Neural cell (in vitro differentiated cells): ENCODE measurements around the gene COMT. TPM values are rescaled to one million over a fixed set of nuclear protein-coding genes. Genes with fewer than 3 reads are reported as not detected.

Source experiments
- H2AFZ ChIP-seq: fragments of 200-600, 300-800 bp; sonication (generic), shearing (Covaris generic); 2 replicates; pipeline ENCODE4 v1.6.0; 2014; ENCODE audit warnings: low read depth, mild to moderate bottlenecking, antibody characterized with exemption, low read length, moderate library complexity
- H3F3A ChIP-seq: fragments of 200-600 bp; shearing (Covaris generic); 2 replicates; pipeline ENCODE4 v1.6.1; 2016; ENCODE audit warnings: mild to moderate bottlenecking, moderate library complexity, mixed read lengths, antibody characterized with exemption, low read length; ENCODE audit not compliant: insufficient read depth, poor library complexity, severe bottlenecking
- H3K27ac ChIP-seq: fragments of 200-600, 300-800 bp; sonication (generic), shearing (Covaris generic); 2 replicates; pipeline ENCODE4 v1.5.1; 2014; ENCODE audit warnings: mild to moderate bottlenecking, low read length, moderate library complexity
- H3K27me3 ChIP-seq: fragments of 300-800, 200-600 bp; sonication (generic), shearing (Covaris generic); 2 replicates; pipeline ENCODE4 v1.6.0; 2014; ENCODE audit warnings: mild to moderate bottlenecking, low read depth, low read length, moderate library complexity; ENCODE audit not compliant: insufficient read depth
- H3K36me3 ChIP-seq: fragments of 300-800, 200-600 bp; sonication (generic), shearing (Covaris generic); 2 replicates; pipeline ENCODE4 v1.5.1; 2014; ENCODE audit warnings: mild to moderate bottlenecking, antibody characterized with exemption, low read length, moderate library complexity; ENCODE audit not compliant: insufficient read depth
- H3K4me2 ChIP-seq: fragments of 300-800, 200-600 bp; sonication (generic), shearing (Covaris generic); 2 replicates; pipeline ENCODE4 v1.6.0; 2014; ENCODE audit warnings: mild to moderate bottlenecking, low read length
- H3K4me3 ChIP-seq: fragments of 300-800, 200-600 bp; sonication (generic), shearing (Covaris generic); 2 replicates; pipeline ENCODE4 v1.5.1; 2014; ENCODE audit warnings: mild to moderate bottlenecking, low read length, moderate library complexity
- H3K79me2 ChIP-seq: fragments of 200-600 bp; shearing (Covaris generic); replicated peaks from 2 replicates; pipeline ENCODE4 v1.6.0; 2014; ENCODE audit warnings: mild to moderate bottlenecking, low read length, moderate library complexity; ENCODE audit not compliant: insufficient read depth
- H3K9ac ChIP-seq: fragments of 300-800, 200-600 bp; sonication (generic), shearing (Covaris generic); 2 replicates; pipeline ENCODE4 v1.6.1; 2016; ENCODE audit warnings: mild to moderate bottlenecking, low read length, mixed read lengths
- H3K9me2 ChIP-seq: fragments of 200-600 bp; shearing (Covaris generic); 2 replicates; pipeline ENCODE4 v1.6.1; 2016; ENCODE audit warnings: mild to moderate bottlenecking, low read length, mixed read lengths; ENCODE audit not compliant: insufficient read depth
- H3K9me3 ChIP-seq: fragments of 200-600, 300-800 bp; sonication (generic), shearing (Covaris generic); 2 replicates; pipeline ENCODE4 v1.6.1; 2016; ENCODE audit warnings: mild to moderate bottlenecking, mixed run types, low read length, moderate library complexity, mixed read lengths
- H4K20me1 ChIP-seq: fragments of 200-600 bp; shearing (Covaris generic); 2 replicates; pipeline ENCODE4 v1.6.1; 2016; ENCODE audit warnings: mild to moderate bottlenecking, mixed run types; ENCODE audit not compliant: insufficient read depth
- EP300 ChIP-seq: fragments of 450-650 bp; conservative IDR thresholded peaks from 2 replicates; pipeline ENCODE4 v1.6.1; 2014; ENCODE audit warnings: antibody characterized with exemption, mild to moderate bottlenecking, moderate library complexity; ENCODE audit not compliant: poor library complexity, severe bottlenecking
- EZH2 ChIP-seq: fragments of 200-600, 300-800 bp; shearing (Covaris generic), sonication (generic); IDR thresholded peaks from 2 replicates; pipeline ENCODE4 v1.6.1; 2014; ENCODE audit warnings: antibody characterized with exemption, low read length, borderline replicate concordance, mild to moderate bottlenecking; ENCODE audit not compliant: insufficient read depth, poor library complexity, severe bottlenecking
- MXI1 ChIP-seq: fragments of 450-650 bp; conservative IDR thresholded peaks from 2 replicates; pipeline ENCODE4 v1.6.1; 2014; ENCODE audit warnings: antibody characterized with exemption, mild to moderate bottlenecking; ENCODE audit not compliant: poor library complexity, severe bottlenecking
- POLR2AphosphoS5 ChIP-seq: IDR thresholded peaks from 2 replicates; pipeline ENCODE4 v1.6.1; 2012
- RAD21 ChIP-seq: fragments of 450-650 bp; conservative IDR thresholded peaks from 2 replicates; pipeline ENCODE4 v1.6.1; 2014; ENCODE audit warnings: antibody characterized with exemption, mild to moderate bottlenecking, moderate library complexity
- SMC3 ChIP-seq: fragments of 450-650 bp; conservative IDR thresholded peaks from 2 replicates; pipeline ENCODE4 v1.6.1; 2014; ENCODE audit warnings: antibody characterized with exemption, mild to moderate bottlenecking, moderate library complexity; ENCODE audit not compliant: poor library complexity
- TAF1 ChIP-seq: IDR thresholded peaks from 2 replicates; pipeline ENCODE4 v1.6.1; 2012; ENCODE audit warnings: low read depth
- polyA plus RNA-seq: library from polyadenylated mRNA; depleted of rRNA; stranded (reverse); fragments of >200 nt; gene quantifications from 2 replicates; pipeline ENCODE4 v1.2.3, GENCODE V29; 2014
- TF ChIP-seq, protein P1 (sequence below): IDR thresholded peaks from 2 replicates; pipeline ENCODE4 v1.6.1; 2012; ENCODE audit warnings: borderline replicate concordance
- TF ChIP-seq, protein P2 (sequence below): fragments of 450-650 bp; IDR thresholded peaks from 2 replicates; pipeline ENCODE4 v1.5.1; 2014; ENCODE audit warnings: antibody characterized with exemption, mild to moderate bottlenecking, moderate library complexity; ENCODE audit not compliant: poor library complexity, severe bottlenecking

Gene COMT
- polyA plus RNA-seq, 1 donor from 2014 or later: 14.2 TPM

DNA sequence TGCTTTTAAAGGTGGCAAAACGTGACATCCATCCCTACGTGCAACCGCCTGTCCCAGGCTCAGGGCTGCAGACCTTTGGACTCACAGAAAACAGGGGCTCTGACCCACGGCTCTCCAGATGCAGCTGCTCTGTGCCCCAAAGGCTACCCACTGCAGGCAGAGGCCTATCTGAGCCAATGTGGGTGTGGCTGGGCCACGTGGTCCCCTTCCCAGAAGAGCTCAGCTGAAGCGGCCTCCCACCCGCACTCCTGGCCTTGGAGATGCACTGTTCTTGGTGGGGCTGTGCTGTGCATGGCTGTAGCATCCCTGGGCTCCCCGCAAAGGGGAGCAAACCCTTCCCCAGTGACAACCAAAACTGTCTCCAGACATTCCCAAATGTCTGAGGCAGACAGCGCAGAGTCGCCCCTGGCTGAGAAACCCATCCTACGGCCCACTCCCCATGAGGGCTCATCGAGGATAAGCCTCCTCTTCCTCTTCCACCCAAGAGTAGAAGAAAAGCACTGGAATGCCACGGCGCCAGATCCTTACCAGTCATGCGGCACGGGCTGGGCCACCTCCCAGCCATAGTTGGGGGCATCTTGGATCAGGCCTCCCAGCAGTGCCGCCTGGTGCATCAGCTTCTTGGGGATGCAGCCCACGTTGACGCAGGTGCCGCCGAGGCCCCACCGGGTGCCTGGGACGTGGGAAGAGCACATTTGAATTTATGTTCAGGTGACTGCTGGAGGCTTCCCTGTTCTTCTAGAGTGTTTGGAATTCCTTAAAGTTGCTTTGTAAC, 23.1 kb upstream of the COMT start:
- TF ChIP-seq, protein P1, sequence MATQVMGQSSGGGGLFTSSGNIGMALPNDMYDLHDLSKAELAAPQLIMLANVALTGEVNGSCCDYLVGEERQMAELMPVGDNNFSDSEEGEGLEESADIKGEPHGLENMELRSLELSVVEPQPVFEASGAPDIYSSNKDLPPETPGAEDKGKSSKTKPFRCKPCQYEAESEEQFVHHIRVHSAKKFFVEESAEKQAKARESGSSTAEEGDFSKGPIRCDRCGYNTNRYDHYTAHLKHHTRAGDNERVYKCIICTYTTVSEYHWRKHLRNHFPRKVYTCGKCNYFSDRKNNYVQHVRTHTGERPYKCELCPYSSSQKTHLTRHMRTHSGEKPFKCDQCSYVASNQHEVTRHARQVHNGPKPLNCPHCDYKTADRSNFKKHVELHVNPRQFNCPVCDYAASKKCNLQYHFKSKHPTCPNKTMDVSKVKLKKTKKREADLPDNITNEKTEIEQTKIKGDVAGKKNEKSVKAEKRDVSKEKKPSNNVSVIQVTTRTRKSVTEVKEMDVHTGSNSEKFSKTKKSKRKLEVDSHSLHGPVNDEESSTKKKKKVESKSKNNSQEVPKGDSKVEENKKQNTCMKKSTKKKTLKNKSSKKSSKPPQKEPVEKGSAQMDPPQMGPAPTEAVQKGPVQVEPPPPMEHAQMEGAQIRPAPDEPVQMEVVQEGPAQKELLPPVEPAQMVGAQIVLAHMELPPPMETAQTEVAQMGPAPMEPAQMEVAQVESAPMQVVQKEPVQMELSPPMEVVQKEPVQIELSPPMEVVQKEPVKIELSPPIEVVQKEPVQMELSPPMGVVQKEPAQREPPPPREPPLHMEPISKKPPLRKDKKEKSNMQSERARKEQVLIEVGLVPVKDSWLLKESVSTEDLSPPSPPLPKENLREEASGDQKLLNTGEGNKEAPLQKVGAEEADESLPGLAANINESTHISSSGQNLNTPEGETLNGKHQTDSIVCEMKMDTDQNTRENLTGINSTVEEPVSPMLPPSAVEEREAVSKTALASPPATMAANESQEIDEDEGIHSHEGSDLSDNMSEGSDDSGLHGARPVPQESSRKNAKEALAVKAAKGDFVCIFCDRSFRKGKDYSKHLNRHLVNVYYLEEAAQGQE: no peak
- TF ChIP-seq TAF1: no peak
- TF ChIP-seq, protein P2, sequence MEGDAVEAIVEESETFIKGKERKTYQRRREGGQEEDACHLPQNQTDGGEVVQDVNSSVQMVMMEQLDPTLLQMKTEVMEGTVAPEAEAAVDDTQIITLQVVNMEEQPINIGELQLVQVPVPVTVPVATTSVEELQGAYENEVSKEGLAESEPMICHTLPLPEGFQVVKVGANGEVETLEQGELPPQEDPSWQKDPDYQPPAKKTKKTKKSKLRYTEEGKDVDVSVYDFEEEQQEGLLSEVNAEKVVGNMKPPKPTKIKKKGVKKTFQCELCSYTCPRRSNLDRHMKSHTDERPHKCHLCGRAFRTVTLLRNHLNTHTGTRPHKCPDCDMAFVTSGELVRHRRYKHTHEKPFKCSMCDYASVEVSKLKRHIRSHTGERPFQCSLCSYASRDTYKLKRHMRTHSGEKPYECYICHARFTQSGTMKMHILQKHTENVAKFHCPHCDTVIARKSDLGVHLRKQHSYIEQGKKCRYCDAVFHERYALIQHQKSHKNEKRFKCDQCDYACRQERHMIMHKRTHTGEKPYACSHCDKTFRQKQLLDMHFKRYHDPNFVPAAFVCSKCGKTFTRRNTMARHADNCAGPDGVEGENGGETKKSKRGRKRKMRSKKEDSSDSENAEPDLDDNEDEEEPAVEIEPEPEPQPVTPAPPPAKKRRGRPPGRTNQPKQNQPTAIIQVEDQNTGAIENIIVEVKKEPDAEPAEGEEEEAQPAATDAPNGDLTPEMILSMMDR: no peak
- no peak for TF ChIP-seq EZH2
- no peak for TF ChIP-seq SMC3
- no peak for TF ChIP-seq MXI1
- TF ChIP-seq RAD21: no peak
- TF ChIP-seq POLR2AphosphoS5: no peak
- no peak for TF ChIP-seq EP300
- H3K36me3 ChIP-seq: no peaks in the 10 kb centered on the region

DNA sequence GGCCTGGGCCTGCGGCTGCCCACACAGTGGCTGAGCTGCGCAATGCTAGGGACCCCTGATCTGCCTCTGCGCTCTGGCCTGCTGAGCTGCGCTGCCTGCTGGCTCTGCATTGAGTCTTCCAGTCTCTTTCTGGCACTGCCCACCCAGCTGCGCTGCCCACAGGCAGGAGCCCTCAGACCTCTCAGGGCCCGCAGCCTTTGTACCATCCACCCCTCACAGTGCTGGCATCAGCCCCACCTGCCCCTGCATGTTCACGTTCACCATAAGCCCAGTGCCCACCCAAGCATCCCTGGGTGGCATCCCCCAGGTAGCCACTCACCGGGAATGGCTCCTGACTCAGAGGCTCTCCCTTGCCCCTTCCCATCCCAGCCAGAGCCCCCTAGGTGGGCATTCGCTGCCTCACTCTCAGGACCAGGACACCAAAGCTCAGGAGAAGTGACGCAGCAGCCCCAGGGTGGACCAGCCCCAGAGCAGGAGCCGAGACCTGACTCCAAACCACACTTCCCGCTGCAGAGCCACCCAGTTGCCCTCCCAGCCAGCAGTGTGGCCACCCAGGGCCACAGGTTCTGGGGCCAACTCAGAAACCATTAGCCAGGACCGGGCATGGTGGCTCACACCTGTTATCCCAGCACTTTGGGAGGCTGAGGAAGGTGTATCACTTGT, 21.7 kb upstream of the COMT start:
- H3K4me3 ChIP-seq: no peak overlapping the region
- H3K9me2 ChIP-seq: no peaks in the 10 kb centered on the region
- H3K27me3 ChIP-seq: no peaks in the 10 kb centered on the region
- H3K9me3 ChIP-seq: no peaks in the 10 kb centered on the region
- TF ChIP-seq EZH2: no peak
- TF ChIP-seq TAF1: no peak
- TF ChIP-seq, protein P2: no peak
- TF ChIP-seq, protein P1: no peak
- no peak overlapping the region for H3K27ac ChIP-seq
- no peaks in the 10 kb centered on the region for H3K79me2 ChIP-seq
- H2AFZ ChIP-seq: no peak overlapping the region
- H3K36me3 ChIP-seq: no peaks in the 10 kb centered on the region
- no peak overlapping the region for H3K4me2 ChIP-seq
- no peaks in the 10 kb centered on the region for H3F3A ChIP-seq
- no peak overlapping the region for H3K9ac ChIP-seq
- H4K20me1 ChIP-seq: no peaks in the 10 kb centered on the region

More for the DNA sequence above, 23.1 kb upstream of the COMT start:
- H3K9ac ChIP-seq: no peak overlapping the region
- H4K20me1 ChIP-seq: no peaks in the 10 kb centered on the region
- no peaks in the 10 kb centered on the region for H3F3A ChIP-seq
- H3K27me3 ChIP-seq: no peaks in the 10 kb centered on the region
- no peak overlapping the region for H3K4me3 ChIP-seq
- no peaks in the 10 kb centered on the region for H3K9me3 ChIP-seq
- no peak overlapping the region for H3K4me2 ChIP-seq
- H3K9me2 ChIP-seq: no peaks in the 10 kb centered on the region
- no peak overlapping the region for H3K27ac ChIP-seq
- H2AFZ ChIP-seq: no peak overlapping the region
- no peaks in the 10 kb centered on the region for H3K79me2 ChIP-seq
